GM19351 (cell line): ENCODE measurements around the gene HUWE1.

Source experiments
- ATAC-seq: cut with Tn5 transposase; IDR thresholded peaks from one replicate; pipeline ENCODE4 v1.9.1; 2021; ENCODE audit warnings: mild to moderate bottlenecking, moderate library complexity; ENCODE audit not compliant: unreplicated experiment

The HUWE1 gene

GRCh38 chrX:53694642-53695041 lies 8.1 kb upstream of the HUWE1 start:
- no peak for ATAC-seq

DNA sequence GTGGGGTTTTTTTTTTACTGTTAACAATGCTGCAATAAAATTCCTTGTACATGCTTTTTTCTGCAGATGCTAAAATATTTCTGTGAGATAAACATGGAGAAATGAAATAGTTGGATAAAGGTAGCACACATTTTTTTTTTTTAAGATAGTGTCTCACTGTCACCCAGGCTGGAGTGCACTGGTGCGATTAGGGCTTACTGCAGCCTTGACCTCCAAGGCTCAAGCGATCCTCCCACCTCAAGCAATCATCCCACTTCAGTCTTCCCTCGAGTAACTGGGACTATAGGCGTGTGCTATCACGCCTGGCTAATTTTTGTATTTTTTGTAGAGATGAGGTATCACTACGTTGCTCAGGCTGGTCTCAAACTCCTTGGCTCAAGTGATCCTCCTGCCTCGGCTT lies 1.8 kb upstream of the HUWE1 start:
- no peak for ATAC-seq

GRCh38 chrX:53685711-53686110 lies 808 bp downstream of the HUWE1 start:
- ATAC-seq = no peak

- no peak for ATAC-seq
Measured at GRCh38 chrX:53684415-53685192, 1.9 kb downstream of the HUWE1 start.

- peak; percentile 63 for ATAC-seq
Measured at GRCh38 chrX:53683556-53684414, 2.7 kb downstream of the HUWE1 start.

DNA sequence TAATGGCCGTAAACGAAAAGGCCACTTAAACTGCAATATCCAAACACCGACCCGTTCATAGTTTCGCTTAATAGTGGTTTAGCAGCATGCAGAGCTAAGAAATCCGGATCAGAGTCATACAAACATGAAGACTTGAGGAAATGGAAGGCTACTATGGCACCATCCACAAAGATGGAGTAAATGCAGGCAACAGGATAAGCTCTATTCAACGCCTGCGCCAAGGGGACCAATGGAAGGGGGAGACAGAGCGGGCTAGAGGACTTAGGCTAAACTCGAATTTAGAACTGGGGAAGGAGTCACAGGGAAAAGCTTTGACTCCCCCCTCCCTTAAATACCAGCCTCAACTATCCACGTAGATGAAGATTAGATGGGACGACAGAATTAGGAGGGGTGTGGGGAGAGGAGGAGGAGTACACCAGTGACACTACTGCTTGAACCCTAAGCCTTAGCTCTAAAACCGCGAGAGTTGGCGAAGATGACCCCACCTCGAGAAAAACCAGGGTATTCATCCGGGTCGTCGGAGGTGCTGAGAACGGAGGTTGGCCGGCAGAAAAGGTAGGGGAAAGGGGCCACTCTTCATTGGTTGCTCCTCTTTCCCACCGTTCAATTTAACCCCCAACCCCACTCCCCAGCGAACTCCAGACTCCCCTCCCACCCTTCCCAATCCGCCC lies 3.5 kb downstream of the HUWE1 start:
- ATAC-seq = no peak

- ATAC-seq = no peak
Measured at GRCh38 chrX:53681661-53682060, 4.9 kb downstream of the HUWE1 start.

GRCh38 chrX:53678667-53679066 lies 7.9 kb downstream of the HUWE1 start:
- no peak for ATAC-seq

DNA sequence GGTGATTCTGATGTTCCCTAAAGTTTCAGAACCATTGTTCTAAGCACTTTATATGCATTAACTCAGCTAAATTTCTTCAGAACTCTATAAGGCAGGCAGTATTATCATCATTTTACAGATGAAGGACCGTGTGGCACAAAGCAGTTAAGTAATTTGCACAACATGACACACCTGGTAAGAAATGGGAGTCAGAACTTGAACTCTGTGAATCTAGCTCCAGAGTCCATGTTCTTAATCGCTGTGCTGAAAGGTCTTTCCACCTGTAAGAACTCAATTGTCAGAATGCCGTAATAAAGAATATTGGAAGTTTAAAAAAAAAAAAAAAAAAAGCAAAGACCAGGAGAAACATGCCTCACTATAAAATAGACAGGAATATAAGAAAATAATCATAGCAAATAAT lies 9.2 kb downstream of the HUWE1 start:
- ATAC-seq = no peak

- no peak for ATAC-seq
Measured at GRCh38 chrX:53674581-53674980, 11.9 kb downstream of the HUWE1 start.

GRCh38 chrX:53669258-53669657 lies 17.3 kb downstream of the HUWE1 start:
- ATAC-seq = no peak

GRCh38 chrX:53666171-53666570 lies 20.3 kb downstream of the HUWE1 start:
- ATAC-seq = no peak

DNA sequence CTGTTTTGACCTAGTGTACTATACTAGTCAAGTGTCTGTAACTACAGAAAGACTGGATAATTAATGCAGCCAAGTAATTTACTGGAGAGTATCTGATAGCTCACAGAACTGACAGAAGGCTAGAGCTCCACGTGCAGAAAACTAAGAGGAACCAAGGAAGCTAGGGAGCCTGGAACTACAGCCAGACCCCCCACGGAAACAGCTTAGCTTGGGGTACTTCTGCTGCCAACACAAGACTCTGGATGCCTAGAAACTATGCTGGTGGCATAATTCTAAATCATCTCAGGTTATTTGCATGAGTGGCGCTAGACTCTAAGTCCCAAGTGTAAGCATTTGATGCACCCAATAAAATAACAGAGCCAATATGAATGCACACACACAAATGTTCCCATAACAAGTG lies 26.5 kb downstream of the HUWE1 start:
- no peak for ATAC-seq

- no peak for ATAC-seq
Measured at GRCh38 chrX:53659039-53659438, 27.5 kb downstream of the HUWE1 start.

DNA sequence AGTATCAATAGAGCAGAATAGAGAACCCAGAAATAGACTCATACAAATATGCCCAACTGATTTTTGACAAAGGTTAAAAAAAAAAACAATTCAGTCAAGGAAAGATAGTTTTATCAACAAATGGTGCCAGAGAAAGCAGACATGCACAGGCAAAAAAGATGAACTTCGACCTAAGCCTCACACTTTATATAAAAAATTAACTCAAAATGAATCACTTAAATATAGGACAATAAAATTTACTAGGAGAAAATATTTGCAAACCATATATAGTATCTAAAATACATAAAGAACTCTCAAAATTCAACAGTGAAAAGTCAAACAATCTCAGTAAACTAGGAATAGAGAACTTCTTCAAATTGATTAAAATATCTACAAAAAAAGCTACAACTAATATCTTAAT lies 29.7 kb downstream of the HUWE1 start:
- ATAC-seq = no peak

GRCh38 chrX:53654376-53654775 lies 32.1 kb downstream of the HUWE1 start:
- no peak for ATAC-seq

- ATAC-seq = no peak
Measured at GRCh38 chrX:53644751-53645150, 41.8 kb downstream of the HUWE1 start.

GRCh38 chrX:53642337-53642736 lies 44.2 kb downstream of the HUWE1 start:
- ATAC-seq = no peak

DNA sequence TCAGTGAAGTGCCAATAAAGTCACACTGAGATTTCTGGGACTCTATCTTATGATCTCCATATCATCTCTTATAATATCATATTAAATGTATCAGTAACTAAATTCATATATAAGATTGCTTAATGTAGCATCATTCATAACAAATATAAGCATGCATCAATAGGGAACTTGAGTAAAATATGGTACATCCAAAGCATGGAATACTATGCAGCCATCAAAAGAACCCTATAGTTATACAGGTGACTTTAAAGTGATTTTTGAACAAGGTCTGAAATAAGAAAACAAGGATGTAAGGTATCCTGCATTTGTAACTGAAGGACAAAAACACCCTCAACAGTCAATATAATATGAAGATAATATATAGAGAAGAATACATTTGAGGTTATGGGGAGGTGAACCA lies 47.3 kb downstream of the HUWE1 start:
- ATAC-seq = no peak

DNA sequence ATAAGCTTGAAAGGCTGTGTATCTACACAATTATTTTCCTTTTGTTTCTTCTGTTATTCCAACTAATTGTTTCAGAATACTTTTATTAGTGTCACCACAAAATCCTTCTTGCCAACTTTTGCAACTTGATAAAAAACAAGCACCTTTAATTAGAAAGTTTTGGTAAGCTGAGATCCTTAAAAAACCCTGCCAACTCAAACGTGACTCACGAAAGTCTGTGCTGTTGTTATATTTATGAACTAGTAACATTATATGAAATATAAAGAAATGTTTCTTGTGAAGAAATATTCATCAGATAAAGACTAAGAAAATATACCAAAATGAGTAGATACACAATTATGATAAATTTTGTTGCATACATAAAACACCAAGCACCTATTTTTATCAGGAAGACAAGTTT lies 49.0 kb downstream of the HUWE1 start:
- ATAC-seq = no peak

DNA sequence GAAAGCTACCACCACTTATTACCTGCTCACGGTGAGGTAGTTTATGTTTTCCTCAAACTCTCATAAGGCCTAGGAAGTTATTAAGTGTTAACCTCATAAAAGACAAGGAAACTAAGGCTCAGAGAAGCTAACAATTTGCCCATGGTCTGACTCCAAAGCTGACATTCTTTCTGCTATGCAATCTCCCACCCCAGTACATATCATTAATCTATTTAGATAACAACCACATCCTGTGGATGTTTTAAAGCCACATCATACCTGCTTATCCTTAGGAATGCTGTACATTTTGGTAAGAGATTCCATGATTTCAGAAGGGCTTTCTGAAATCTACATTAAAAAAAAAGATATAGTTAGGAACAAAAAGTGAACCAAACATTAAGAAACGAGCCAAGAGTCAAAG lies 55.4 kb downstream of the HUWE1 start:
- no peak for ATAC-seq

DNA sequence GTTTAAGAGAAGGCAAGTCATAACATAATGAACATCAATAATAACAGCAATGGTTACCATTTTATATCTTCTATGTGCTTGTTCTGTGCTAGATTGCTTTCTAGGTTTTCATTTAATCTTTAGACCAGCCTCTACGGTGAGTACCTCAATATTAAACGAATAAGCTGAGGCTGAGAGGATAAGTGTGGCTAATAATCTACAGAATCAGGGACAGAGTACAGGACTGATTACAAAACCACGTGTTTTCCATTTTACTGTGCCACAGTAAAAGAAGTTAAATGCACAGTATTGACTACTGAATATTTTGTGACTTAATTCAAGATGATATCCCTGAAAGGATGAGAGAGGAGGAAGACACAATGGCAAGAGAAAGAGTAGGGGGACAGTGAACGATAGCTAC lies 56.3 kb downstream of the HUWE1 start:
- no peak for ATAC-seq
